Brain microvascular endothelial cell (primary cell): ENCODE measurements around the gene ARF1.

Source experiments
- DNase-seq: peaks from one replicate; pipeline ENCODE4 v3.0.0-alpha.2; 2020
- H3K27ac ChIP-seq: fragments of 250-450 bp; sonication (Bioruptor Pico); 2 replicates; pipeline ENCODE4 v1.5.1; 2020; ENCODE audit warnings: mild to moderate bottlenecking, moderate library complexity
- H3K27me3 ChIP-seq: fragments of 250-450 bp; sonication (Bioruptor Pico); replicated peaks from 2 replicates; pipeline ENCODE4 v1.5.1; 2020; ENCODE audit warnings: mild to moderate bottlenecking
- H3K36me3 ChIP-seq: fragments of 250-450 bp; sonication (Bioruptor Pico); replicated peaks from 2 replicates; pipeline ENCODE4 v1.5.1; 2020; ENCODE audit warnings: mild to moderate bottlenecking
- H3K4me3 ChIP-seq: 2 replicates; pipeline ENCODE4 v1.5.1; 2011; ENCODE audit warnings: low read depth, mild to moderate bottlenecking, control low read depth, low read length, moderate library complexity
- CTCF ChIP-seq: IDR thresholded peaks from 2 replicates; pipeline ENCODE4 v1.5.1; 2011; ENCODE audit warnings: low read depth, mild to moderate bottlenecking, moderate library complexity, low read length, control low read depth, inconsistent platforms; ENCODE audit errors: missing control alignments
- in situ Hi-C: cut with HindIII; loops from 2 replicates; pipeline ENCODE4 v1.10.0; 2017; ENCODE audit warnings: low sequenced_read_pairs, low pct_ligation_motif_present

Gene ARF1

GRCh38 chr1:228037401-228038386, 44.8 kb upstream of the ARF1 start:
- Histone ChIP-seq H3K27ac (no peak overlapping the region), H3K4me3 (no peak overlapping the region), H3K27me3 (peaks cover 26% of the 10 kb centered on the region), H3K36me3 (no peaks in the 10 kb centered on the region)
- DNase-seq: peak; percentile 37
- in situ Hi-C loops: no loop called here
- no peak for TF ChIP-seq CTCF

- no peak overlapping the region for H3K4me3 ChIP-seq
- H3K27ac ChIP-seq: no peak overlapping the region
- TF ChIP-seq CTCF: no peak
- no peak for DNase-seq
- H3K27me3 ChIP-seq: peaks cover 26% of the 10 kb centered on the region
- no peaks in the 10 kb centered on the region for H3K36me3 ChIP-seq
- in situ Hi-C loops: no loop called here
Observed at GRCh38 chr1:228038387-228039005, 44.0 kb upstream of the ARF1 start.

- Histone ChIP-seq H3K27ac (no peak overlapping the region), H3K27me3 (peaks cover 26% of the 10 kb centered on the region), H3K36me3 (no peaks in the 10 kb centered on the region), H3K4me3 (no peak overlapping the region)
- no peak for DNase-seq
- TF ChIP-seq CTCF: no peak
- in situ Hi-C loops: no loop called here
Observed at GRCh38 chr1:228039006-228039903, 43.3 kb upstream of the ARF1 start.

DNA sequence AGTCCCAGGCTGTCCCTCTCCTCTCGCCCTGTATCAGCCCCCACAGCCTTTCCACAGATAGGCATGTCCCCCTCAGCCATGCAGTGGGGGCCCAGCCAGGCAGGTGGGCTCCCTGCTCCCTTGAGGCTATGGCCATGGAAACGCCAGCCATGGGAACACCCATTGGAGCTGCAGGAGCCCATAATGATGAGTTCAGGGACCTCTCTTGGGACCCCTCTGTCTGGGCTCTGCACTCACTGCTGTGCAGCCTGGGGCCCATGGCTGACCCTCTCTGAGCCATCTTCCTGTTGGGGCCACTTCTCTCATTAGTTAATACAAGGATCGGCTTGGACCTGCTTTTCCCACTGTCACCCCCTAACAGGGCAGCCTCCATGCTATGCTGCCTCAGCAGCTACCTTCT, 42.5 kb upstream of the ARF1 start:
- peaks cover 26% of the 10 kb centered on the region for H3K27me3 ChIP-seq
- in situ Hi-C loops: no loop called here

More for the DNA sequence above, 42.5 kb upstream of the ARF1 start:
- DNase-seq: no peak
- H3K36me3 ChIP-seq: no peaks in the 10 kb centered on the region
- no peak overlapping the region for H3K27ac ChIP-seq
- no peak for TF ChIP-seq CTCF
- no peak overlapping the region for H3K4me3 ChIP-seq
